AG20443 (cell line): ENCODE data around the gene MAGEF1.
A peak's percentile ranks its signal among the peaks of the same experiment; 100 is the strongest.

Experiments used
- DNase-seq: peaks from one replicate; pipeline ENCODE4 v3.0.0; 2012; ENCODE audit warnings: low spot score, mixed read lengths

MAGEF1 gene

DNA sequence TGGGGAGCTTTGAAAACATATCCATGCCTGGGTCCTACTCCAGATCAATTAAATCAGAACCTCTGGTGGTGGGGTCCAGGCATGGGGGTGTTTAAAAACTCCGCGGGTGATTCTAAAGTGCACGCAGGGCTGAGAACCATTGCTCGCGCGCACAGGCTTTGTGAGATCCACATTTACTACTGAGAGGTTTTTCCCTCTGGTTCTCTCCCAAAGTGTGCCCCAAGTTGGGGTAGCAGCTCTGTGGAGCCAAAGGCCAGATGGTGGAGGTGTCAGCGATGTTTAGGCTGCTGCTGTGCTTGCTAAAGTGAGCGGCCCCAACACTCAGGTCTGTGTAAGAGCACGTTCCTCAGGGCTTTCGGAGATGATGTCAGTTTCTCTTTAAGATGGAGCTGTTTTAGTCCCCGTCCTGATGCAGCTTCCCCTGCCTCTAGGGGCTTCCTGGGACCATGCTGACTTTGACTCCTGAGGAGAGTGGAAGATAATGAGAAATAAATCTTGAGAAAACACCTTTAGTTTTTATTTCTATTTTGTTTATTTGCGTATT lies 13.4 kb upstream of the MAGEF1 start:
- DNase-seq = no peak

GRCh38 chr3:184724699-184725098 lies 12.8 kb upstream of the MAGEF1 start:
- no peak for DNase-seq

DNA sequence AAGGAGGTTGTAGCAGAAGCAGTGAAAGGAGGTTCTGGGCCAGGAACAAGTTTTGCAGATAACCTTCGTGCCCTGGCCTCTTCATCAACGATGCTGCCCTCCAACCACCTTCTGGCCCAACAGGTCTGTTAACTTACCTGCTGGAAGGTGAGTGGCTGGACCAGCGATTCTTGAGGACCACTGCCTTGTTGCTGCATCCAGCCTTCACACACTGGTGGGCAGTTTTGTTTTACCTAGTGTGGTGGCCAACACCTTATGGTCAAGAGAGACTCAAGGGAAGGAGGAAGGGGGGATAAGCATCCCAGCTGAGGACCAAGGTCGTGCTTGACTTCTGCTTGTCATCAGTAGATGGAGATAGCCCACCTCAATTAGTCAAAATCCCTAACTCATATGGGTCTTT lies 7.8 kb upstream of the MAGEF1 start:
- DNase-seq = no peak

- DNase-seq = no peak
These were observed 6.6 kb upstream of the MAGEF1 start for GRCh38 chr3:184718431-184718830.

DNA sequence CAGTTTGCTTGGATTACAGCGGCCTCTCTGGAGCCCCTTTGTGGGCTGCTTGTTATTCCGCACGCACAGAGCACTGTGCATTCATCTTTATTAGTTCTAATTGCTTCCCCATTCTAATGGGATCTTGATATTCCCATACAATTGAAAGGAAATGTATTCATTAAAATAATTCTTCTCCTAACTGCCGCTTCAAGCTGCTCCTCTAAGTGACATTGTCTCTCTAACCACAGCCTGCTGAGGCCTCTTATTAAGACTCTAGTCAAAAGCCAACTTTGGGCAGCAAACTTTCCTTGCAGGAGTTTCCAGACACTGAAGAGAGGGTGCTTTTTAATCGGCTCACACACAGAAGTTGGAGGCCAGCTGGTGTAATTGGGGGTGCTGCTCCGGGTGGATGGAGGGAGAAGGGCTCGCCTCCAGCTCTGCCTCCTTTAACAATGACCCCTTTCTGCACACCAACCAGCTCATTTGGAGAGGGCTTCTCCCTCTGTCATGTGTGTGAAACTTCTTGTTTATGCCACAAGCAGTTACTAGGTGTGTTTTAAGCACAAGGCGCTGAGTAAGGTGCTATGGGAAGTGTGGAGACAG lies 5.6 kb upstream of the MAGEF1 start:
- peak; percentile 7 for DNase-seq

GRCh38 chr3:184716622-184717398 lies 4.9 kb upstream of the MAGEF1 start:
- peak; percentile 78 for DNase-seq

DNA sequence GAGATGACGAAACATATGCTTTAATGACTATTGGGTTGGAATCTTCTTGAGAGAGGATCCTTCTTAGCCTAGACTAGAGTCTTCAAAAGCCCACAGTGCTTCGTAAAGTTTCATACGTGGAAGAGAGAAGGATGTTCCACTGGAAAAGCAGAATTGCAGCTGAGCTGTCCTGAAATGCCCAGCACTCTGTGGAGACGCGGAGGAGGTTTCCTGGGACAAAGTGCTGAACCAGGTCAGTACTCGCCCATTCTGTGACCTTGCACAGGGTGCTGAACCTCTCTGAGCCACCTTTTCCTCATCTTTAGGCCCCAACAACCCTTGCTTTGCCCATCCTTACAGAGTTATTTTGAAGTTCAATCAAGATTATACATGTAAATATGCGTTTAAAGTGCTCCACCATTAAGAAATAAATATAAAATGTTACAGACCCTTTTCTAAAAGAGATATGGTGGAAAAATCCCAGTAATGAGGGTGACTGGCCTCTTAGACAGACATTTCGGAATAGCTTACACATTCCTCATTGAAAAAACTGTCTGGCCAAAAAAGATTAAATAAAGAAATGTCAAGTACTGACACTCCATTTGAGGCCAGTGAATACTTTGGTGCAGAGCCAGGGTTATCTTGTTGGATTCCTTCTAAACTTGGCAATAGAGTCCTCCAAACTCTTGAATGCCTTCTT lies 4.2 kb upstream of the MAGEF1 start:
- peak; percentile 47 for DNase-seq

GRCh38 chr3:184713521-184713920 lies 1.7 kb upstream of the MAGEF1 start:
- no peak for DNase-seq

DNA sequence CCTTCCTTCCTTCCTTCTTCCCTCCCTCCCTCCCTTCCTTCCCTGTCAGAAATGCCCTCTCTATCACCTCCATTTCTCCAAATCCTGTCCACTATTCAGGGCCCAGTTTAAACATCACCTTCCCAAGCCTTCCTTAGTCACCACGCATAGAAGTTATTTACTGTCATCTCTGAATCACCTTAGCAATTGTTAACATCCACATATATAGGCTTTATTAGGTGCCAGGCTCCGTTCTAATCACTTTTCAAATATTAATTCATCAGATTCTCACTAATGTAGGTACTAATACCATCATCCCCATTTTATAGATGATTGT lies 1.1 kb upstream of the MAGEF1 start:
- no peak for DNase-seq

GRCh38 chr3:184712248-184713039 lies 580 bp upstream of the MAGEF1 start:
- no peak for DNase-seq

- peak; percentile 43 for DNase-seq
These were observed 883 bp downstream of the MAGEF1 start for GRCh38 chr3:184710870-184711492.

GRCh38 chr3:184703657-184704056 lies 8.2 kb downstream of the MAGEF1 start:
- DNase-seq = no peak

DNA sequence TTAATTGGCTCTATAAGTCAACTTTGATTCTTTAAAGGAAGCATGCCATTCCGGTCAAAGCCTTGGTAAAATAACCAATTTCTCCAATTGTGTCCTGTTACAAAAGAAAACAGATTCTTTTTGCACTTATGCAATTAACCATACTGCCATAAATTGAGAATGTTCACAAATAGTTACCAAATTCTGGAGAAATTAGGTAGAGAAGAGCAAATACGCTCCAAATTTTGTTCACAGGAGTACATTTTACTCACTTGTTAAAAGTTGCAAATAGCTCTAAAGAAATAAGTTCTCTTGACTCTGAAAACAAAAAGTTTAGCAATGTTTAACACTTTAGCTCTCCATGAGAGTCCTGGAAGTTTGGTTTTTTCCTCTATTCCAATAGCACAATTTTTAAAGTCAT lies 11.1 kb downstream of the MAGEF1 start:
- DNase-seq = no peak

- DNase-seq = peak; percentile 2
These were observed 14.0 kb downstream of the MAGEF1 start for GRCh38 chr3:184697845-184698244.

- peak; percentile 1 for DNase-seq
These were observed 15.2 kb downstream of the MAGEF1 start for GRCh38 chr3:184696697-184697096.

DNA sequence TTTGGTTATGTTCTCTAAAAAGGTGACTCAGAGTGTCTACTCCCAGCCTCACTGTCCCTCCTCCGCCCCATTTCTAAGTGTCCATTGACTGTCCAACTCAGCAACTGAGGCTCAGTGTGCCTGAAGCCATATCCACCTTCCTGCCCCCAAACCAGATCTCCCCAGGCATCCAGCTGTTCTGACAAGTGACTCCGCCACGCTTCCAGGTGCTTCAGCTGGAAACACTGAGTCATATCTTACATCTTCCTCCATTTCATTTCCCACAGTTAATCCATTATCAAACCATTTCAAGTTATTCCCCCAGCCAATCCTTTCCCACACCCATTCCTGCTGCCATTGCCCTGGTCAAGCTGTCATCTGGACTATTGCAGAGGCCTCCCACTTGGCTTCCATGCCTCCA lies 17.1 kb downstream of the MAGEF1 start:
- no peak for DNase-seq

DNA sequence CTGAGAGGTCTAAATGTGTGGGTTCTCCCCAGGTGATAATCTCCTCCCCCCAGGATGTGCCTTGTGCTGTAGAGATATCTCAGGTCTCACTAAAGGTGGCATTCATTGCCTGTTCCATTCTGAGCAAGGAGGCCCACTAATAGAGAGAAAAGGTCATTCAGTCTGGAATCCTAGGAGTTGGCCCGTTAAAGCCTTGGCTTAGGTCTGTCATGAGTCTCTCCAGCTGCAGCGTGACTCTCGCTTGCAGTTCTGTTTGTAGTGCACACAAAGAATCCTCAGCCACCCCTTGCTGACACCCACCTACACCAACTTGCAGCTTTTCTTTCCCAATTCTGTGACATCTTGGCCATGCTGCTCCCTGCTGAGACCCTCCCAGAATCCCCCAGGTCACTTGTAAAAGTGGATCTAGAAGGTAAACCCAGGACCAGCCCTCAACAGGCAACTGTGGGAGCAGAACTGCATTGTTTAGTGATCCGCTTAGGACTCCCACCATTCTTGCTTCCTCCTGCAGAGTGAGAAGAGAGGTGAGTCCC lies 17.7 kb downstream of the MAGEF1 start:
- no peak for DNase-seq

GRCh38 chr3:184693011-184693975 lies 18.6 kb downstream of the MAGEF1 start:
- DNase-seq = no peak

- peak; percentile 73 for DNase-seq
These were observed 20.2 kb downstream of the MAGEF1 start for GRCh38 chr3:184691397-184692231.
